Stimulated activated CD4-positive, alpha-beta T cell treated with anti-CD3 and anti-CD28 coated beads, Interleukin-15, amount 100 ng/mL, for 24 hours (primary cell): ENCODE data around the gene GOLGA6L2.
"Not testable (repeated sequence)": the region's sequence is repeated elsewhere in the genome, so short reads cannot be mapped to it uniquely, and the experiment has no call there.

ENCODE experiments used
- DNase-seq: peaks from one replicate; pipeline ENCODE4 v3.0.0-alpha.2; 2020

Gene GOLGA6L2

GRCh38 chr15:23424111-23424904, 22.7 kb downstream of the GOLGA6L2 start:
- DNase-seq = no peak

GRCh38 chr15:23422946-23423708, 23.9 kb downstream of the GOLGA6L2 start:
- DNase-seq = no peak

- no peak for DNase-seq
Measured at GRCh38 chr15:23422099-23422945, 24.7 kb downstream of the GOLGA6L2 start.

DNA sequence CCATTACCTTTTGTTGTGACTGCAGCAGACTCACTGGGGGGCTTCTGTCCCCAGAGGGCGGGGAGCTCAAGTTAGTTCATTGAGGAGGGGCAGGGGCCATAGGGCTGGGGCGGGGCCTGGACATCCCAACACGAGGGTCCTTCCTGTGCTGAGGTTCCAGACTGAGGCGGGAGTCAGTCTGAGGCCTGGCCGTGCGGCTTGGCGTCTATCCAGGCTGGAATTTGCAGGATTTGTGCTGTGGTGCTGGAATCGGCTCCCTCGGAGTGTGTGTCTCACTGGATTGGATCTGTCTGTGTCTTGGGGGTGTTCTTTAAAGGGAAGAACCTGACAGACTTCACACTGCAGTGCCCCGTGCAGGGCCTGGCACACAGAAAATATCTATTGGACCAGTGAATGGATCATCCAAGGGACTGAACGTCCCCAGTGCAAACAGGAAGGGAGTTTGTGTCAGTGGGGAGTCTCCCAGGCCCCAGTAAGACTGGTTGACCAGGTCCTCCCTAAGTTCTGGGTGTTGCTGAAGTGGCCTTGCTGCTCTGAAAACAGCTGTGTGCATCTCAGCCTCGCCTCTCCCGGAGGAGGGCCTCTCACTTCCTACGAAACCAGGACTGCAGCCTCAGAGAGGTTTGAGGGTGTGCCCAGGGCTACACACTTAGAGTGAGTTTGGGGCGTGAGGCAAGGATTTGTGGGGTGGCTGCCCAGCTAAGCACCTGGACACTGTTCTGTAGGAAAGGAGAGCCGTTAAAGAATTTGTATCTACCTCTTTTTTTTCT, 26.1 kb downstream of the GOLGA6L2 start:
- DNase-seq = no peak

- DNase-seq = peak; percentile 4
Measured at GRCh38 chr15:23416349-23417276, 30.4 kb downstream of the GOLGA6L2 start.

GRCh38 chr15:23415866-23416265, 31.2 kb downstream of the GOLGA6L2 start:
- not testable (repeated sequence) for DNase-seq

DNA sequence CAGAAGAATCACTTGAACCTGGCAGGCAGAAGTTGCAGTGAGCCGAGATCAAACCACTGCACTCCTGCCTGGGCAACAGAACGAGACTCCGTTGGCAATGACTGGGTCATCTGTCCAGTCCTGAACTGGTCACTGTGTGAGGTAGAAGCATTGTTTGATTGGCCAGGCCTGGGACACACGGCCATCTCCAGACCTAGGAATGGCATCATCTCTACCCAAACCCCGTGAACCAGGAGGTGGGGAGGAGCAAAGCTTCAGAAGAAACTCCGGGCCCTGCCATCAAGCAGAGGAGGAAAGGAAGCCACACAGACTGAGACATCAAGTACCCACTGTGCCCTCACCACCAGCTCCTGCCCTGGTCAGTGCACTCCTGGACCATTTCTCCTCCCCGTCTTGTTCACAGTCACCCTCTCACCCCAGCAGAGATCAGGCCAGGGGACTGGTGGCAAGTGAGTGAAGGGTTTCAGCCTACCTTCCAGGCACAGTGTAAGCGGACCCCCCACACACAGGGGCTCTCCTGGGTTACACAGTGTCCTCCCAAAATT, 31.6 kb downstream of the GOLGA6L2 start:
- DNase-seq = no peak

GRCh38 chr15:23412881-23413600, 34.0 kb downstream of the GOLGA6L2 start:
- DNase-seq = not testable (repeated sequence)

DNA sequence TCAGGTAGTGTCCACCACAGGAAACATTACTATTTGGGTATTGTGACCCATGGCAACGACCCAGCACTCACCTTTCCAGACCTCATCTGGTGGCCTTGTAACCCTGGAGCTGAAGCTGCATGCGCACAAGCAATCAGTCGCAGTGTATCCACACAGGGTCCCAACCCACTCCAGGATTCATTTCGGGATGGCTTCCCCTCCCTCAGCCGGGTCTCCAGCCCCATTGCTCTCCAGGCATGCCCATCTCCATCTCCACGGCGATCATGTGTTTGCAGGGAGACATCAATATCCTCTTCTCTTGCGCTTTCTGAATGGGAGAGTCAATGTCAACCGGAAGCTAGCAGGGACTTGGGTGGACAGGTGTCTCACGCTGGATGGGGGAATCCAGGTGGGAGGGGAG, 35.2 kb downstream of the GOLGA6L2 start:
- no peak for DNase-seq

DNA sequence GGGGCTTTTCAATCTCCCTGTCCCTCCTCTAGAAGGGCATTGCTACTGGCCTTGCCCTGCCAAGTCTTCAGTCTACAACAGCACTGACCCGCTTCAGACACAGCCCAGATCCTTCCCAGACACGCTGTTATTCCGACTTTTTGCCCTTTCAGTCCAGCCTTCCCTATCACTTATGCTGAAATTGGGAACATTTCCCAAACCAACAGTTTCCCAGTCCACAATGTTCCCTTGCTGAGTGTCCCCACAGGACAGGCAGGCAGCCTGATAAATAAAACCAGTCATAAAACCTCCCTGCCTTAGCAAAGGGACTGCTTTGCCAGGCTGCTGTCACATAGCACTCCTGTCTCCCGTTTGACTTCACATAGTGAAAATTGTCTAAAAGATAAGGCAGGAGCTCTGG, 43.5 kb downstream of the GOLGA6L2 start:
- no peak for DNase-seq

DNA sequence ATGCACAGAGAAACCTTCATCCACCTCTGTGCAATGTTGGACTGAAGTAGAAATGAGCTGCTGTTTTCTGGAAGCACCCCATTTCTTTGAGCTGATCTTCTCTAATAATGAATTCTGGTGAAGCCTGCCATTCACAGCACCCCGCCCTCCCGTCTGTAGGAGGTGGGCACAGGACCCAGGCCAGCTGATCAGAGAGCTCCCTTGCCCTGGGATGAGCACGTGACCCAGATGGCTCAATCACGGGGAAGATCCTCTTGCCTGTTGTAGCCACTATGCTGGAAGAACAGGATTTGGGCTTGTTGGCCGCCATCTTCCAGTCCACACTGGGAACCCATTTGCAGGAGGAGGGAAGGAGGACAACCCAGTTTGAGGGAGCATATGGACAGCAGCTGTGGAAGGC, 44.5 kb downstream of the GOLGA6L2 start:
- DNase-seq = no peak

DNA sequence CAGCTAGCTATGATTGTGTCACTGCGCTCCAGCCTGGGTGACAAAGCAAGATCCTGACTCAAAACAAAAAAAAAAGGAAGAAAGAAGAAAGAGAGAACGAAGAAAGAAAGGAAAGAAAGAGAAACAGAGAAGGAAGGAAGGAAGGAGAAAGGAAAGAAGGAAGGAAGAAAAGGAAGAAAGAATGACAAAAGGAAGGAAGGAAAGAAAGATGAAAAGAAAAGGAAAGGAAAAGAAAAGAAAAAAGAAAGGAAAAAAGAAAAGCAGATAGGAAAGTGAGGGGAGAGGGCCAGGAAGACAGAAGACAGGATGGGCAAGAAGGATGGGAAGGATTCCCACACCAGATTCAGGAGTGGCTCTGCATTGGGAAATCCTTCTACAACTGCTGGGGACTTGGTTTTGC, 44.9 kb downstream of the GOLGA6L2 start:
- no peak for DNase-seq

GRCh38 chr15:23401627-23402026, 45.4 kb downstream of the GOLGA6L2 start:
- DNase-seq = no peak

GRCh38 chr15:23399207-23399606, 47.8 kb downstream of the GOLGA6L2 start:
- DNase-seq = not testable (repeated sequence)

GRCh38 chr15:23398357-23398756, 48.7 kb downstream of the GOLGA6L2 start:
- DNase-seq = not testable (repeated sequence)

- no peak for DNase-seq
Measured at GRCh38 chr15:23397779-23398178, 49.3 kb downstream of the GOLGA6L2 start.

- DNase-seq = no peak
Measured at GRCh38 chr15:23395832-23396231, 51.2 kb downstream of the GOLGA6L2 start.

- DNase-seq = no peak
Measured at GRCh38 chr15:23395030-23395692, 51.9 kb downstream of the GOLGA6L2 start.
